Panc1 (cell line): ENCODE data around the gene RPS2.
"Not testable (repeated sequence)": the region's sequence is repeated elsewhere in the genome, so short reads cannot be mapped to it uniquely, and the experiment has no call there.

Experiments used
- POLR2AphosphoS5 ChIP-seq: IDR thresholded peaks from 2 replicates; pipeline ENCODE4 v1.6.1; 2012; ENCODE audit warnings: mild to moderate bottlenecking, low read depth, low read length, moderate library complexity
- SIN3A ChIP-seq: IDR thresholded peaks from 2 replicates; pipeline ENCODE4 v1.6.1; 2012; ENCODE audit warnings: low read depth, mild to moderate bottlenecking, low read length, moderate library complexity, borderline replicate concordance; ENCODE audit not compliant: insufficient read depth
- TCF7L2 ChIP-seq: IDR thresholded peaks from 2 replicates; pipeline ENCODE4 v1.6.1; 2011; ENCODE audit warnings: mild to moderate bottlenecking, low read depth, low read length, inconsistent platforms
- TF ChIP-seq, protein P1 (sequence below): fragments of 450-650 bp; IDR thresholded peaks from 2 replicates; pipeline ENCODE4 v1.5.1; 2017; ENCODE audit warnings: mild to moderate bottlenecking

DNA sequence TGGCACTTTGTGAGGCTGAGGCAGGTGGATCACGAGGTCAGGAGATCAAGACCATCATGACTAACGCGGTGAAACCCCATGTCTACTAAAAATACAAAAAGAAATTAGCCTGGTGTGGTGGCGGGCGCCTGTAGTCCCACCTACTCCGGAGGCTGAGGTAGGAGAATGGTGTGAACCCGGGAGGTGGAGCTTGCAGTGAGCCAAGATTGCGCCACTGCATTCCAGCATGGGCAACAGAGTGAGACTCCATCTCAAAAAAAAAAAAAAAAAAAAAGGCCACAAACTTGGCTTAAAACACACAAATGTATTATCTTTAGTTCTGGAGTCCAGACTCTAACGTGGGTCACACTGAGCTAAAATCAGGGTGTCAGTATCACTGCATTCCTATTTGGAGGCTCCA, 47.1 kb upstream of the RPS2 start:
- TF ChIP-seq POLR2AphosphoS5, SIN3A, TCF7L2: not testable (repeated sequence)
- TF ChIP-seq, protein P1, sequence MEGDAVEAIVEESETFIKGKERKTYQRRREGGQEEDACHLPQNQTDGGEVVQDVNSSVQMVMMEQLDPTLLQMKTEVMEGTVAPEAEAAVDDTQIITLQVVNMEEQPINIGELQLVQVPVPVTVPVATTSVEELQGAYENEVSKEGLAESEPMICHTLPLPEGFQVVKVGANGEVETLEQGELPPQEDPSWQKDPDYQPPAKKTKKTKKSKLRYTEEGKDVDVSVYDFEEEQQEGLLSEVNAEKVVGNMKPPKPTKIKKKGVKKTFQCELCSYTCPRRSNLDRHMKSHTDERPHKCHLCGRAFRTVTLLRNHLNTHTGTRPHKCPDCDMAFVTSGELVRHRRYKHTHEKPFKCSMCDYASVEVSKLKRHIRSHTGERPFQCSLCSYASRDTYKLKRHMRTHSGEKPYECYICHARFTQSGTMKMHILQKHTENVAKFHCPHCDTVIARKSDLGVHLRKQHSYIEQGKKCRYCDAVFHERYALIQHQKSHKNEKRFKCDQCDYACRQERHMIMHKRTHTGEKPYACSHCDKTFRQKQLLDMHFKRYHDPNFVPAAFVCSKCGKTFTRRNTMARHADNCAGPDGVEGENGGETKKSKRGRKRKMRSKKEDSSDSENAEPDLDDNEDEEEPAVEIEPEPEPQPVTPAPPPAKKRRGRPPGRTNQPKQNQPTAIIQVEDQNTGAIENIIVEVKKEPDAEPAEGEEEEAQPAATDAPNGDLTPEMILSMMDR, result not testable (repeated sequence)
